KMS-11 (cell line): Measurements from ENCODE around the gene CST6.

Experiments used
- H2AFZ ChIP-seq: fragments of 200-600 bp; sonication (generic); 2 replicates; pipeline ENCODE4 v1.6.1; 2016; ENCODE audit warnings: antibody characterized with exemption, mixed run types, low read depth
- H3K27ac ChIP-seq: fragments of 200-600 bp; sonication (generic); 2 replicates; pipeline ENCODE4 v1.6.1; 2016; ENCODE audit warnings: mild to moderate bottlenecking, mixed run types
- H3K27me3 ChIP-seq: fragments of 200-600 bp; sonication (generic); 2 replicates; pipeline ENCODE4 v1.6.1; 2017; ENCODE audit warnings: mild to moderate bottlenecking, low read depth, mixed run types, moderate library complexity; ENCODE audit not compliant: insufficient read depth
- H3K36me3 ChIP-seq: fragments of 200-600 bp; sonication (generic); 2 replicates; pipeline ENCODE4 v1.6.1; 2017; ENCODE audit warnings: mild to moderate bottlenecking, mixed run types; ENCODE audit not compliant: insufficient read depth
- H3K4me1 ChIP-seq: fragments of 200-600 bp; sonication (generic); 2 replicates; pipeline ENCODE4 v1.6.1; 2016; ENCODE audit warnings: mild to moderate bottlenecking, low read depth, mixed run types; ENCODE audit not compliant: poor library complexity, severe bottlenecking
- H3K4me2 ChIP-seq: fragments of 200-600 bp; sonication (generic); 2 replicates; pipeline ENCODE4 v1.7.0; 2016; ENCODE audit warnings: mild to moderate bottlenecking, mixed run types
- H3K4me3 ChIP-seq: fragments of 200-600 bp; sonication (generic); IDR thresholded peaks from 2 replicates; pipeline ENCODE4 v1.6.1; 2017; ENCODE audit warnings: low read depth, low read length, mixed read lengths; ENCODE audit not compliant: insufficient read depth
- H3K79me2 ChIP-seq: fragments of 200-600 bp; sonication (generic); 2 replicates; pipeline ENCODE4 v1.6.1; 2016; ENCODE audit warnings: low read depth, mixed run types; ENCODE audit not compliant: insufficient read depth
- H3K9ac ChIP-seq: fragments of 200-600 bp; sonication (generic); 2 replicates; pipeline ENCODE4 v1.6.1; 2016; ENCODE audit warnings: mild to moderate bottlenecking, mixed run types
- H4K20me1 ChIP-seq: fragments of 200-600 bp; sonication (generic); 2 replicates; pipeline ENCODE4 v1.6.1; 2016; ENCODE audit warnings: mild to moderate bottlenecking, mixed run types; ENCODE audit not compliant: insufficient read depth
- CTCF ChIP-seq: fragments of 200-600 bp; sonication (generic); conservative IDR thresholded peaks from 2 replicates; pipeline ENCODE4 v1.6.1; 2017; ENCODE audit warnings: low read depth, mild to moderate bottlenecking, antibody characterized with exemption, low read length, moderate library complexity, mixed read lengths

The CST6 gene

GRCh38 chr11:66032957-66033735 is 21.3 kb downstream of the CST6 start:
- peaks cover 7% of the 10 kb centered on the region for H3K4me1 ChIP-seq
- no peak for TF ChIP-seq CTCF
- no peak overlapping the region for H3K4me3 ChIP-seq
- H4K20me1 ChIP-seq, result no peaks in the 10 kb centered on the region
- no peaks in the 10 kb centered on the region for H3K27me3 ChIP-seq
- no peak overlapping the region for H3K9ac ChIP-seq
- no peaks in the 10 kb centered on the region for H3K36me3 ChIP-seq
- no peak overlapping the region for H3K4me2 ChIP-seq
- no peaks in the 10 kb centered on the region for H3K79me2 ChIP-seq
- H2AFZ ChIP-seq, result no peak overlapping the region
- no peak overlapping the region for H3K27ac ChIP-seq

GRCh38 chr11:66035653-66036333 is 24.0 kb downstream of the CST6 start:
- H3K27ac ChIP-seq, result no peak overlapping the region
- H2AFZ ChIP-seq, result no peak overlapping the region
- no peak overlapping the region for H3K4me2 ChIP-seq
- no peaks in the 10 kb centered on the region for H4K20me1 ChIP-seq
- TF ChIP-seq CTCF, result no peak
- H3K27me3 ChIP-seq, result no peaks in the 10 kb centered on the region
- no peaks in the 10 kb centered on the region for H3K79me2 ChIP-seq
- no peaks in the 10 kb centered on the region for H3K36me3 ChIP-seq
- no peak overlapping the region for H3K9ac ChIP-seq
- no peaks in the 10 kb centered on the region for H3K4me1 ChIP-seq
- H3K4me3 ChIP-seq, result no peak overlapping the region

GRCh38 chr11:66036334-66036710 is 24.5 kb downstream of the CST6 start:
- Histone ChIP-seq H2AFZ (no peak overlapping the region), H3K4me3 (no peak overlapping the region), H3K9ac (no peak overlapping the region), H3K4me1 (no peaks in the 10 kb centered on the region), H3K27ac (no peak overlapping the region), H3K36me3 (no peaks in the 10 kb centered on the region), H4K20me1 (no peaks in the 10 kb centered on the region), H3K4me2 (no peak overlapping the region), H3K27me3 (no peaks in the 10 kb centered on the region), H3K79me2 (no peaks in the 10 kb centered on the region)
- no peak for TF ChIP-seq CTCF

- H3K9ac ChIP-seq, result no peak overlapping the region
- H3K79me2 ChIP-seq, result no peaks in the 10 kb centered on the region
- no peak overlapping the region for H3K4me3 ChIP-seq
- TF ChIP-seq CTCF, result no peak
- no peaks in the 10 kb centered on the region for H3K36me3 ChIP-seq
- no peak overlapping the region for H3K27ac ChIP-seq
- H3K27me3 ChIP-seq, result no peaks in the 10 kb centered on the region
- no peaks in the 10 kb centered on the region for H3K4me1 ChIP-seq
- no peaks in the 10 kb centered on the region for H4K20me1 ChIP-seq
- no peak overlapping the region for H2AFZ ChIP-seq
- no peak overlapping the region for H3K4me2 ChIP-seq
Measured at GRCh38 chr11:66037327-66037726, 25.5 kb downstream of the CST6 start.
